WI38 (cell line): ENCODE measurements around the gene PARP1.

ENCODE experiments used
- H3K4me3 ChIP-seq: 2 replicates; pipeline ENCODE4 v1.5.1; 2011; ENCODE audit warnings: low read depth, mild to moderate bottlenecking, control low read depth, low read length
- CTCF ChIP-seq: IDR thresholded peaks from 2 replicates; pipeline ENCODE4 v1.5.1; 2012; ENCODE audit warnings: low read depth, mild to moderate bottlenecking, control low read depth, low read length

PARP1 gene

GRCh38 chr1:226407497-226408284 is at the start of gene PARP1:
TSS of gene PARP1 (minus strand) at chr1:226408093. CDS start at chr1:226407929, 164 bp downstream.
- H3K4me3 ChIP-seq, result peak within 1 kb of the TSS; percentile 80
- TF ChIP-seq CTCF, result peak; percentile 34

GRCh38 chr1:226457307-226457712 is 49.4 kb upstream of the PARP1 start:
- H3K4me3 ChIP-seq, result no peak overlapping the region
- TF ChIP-seq CTCF, result no peak

GRCh38 chr1:226455843-226456242 is 48.0 kb upstream of the PARP1 start:
- TF ChIP-seq CTCF, result no peak
- H3K4me3 ChIP-seq, result no peak overlapping the region

GRCh38 chr1:226454349-226454748 is 46.5 kb upstream of the PARP1 start:
- no peak for TF ChIP-seq CTCF
- H3K4me3 ChIP-seq, result no peak overlapping the region

GRCh38 chr1:226453015-226453704 is 45.3 kb upstream of the PARP1 start:
- H3K4me3 ChIP-seq, result no peak overlapping the region

GRCh38 chr1:226450688-226451087 is 42.8 kb upstream of the PARP1 start:
- H3K4me3 ChIP-seq, result no peak overlapping the region
- TF ChIP-seq CTCF, result no peak

More at GRCh38 chr1:226453015-226453704, 45.3 kb upstream of the PARP1 start:
- TF ChIP-seq CTCF, result no peak

- no peak overlapping the region for H3K4me3 ChIP-seq
- no peak for TF ChIP-seq CTCF
Observed at GRCh38 chr1:226449823-226450222, 41.9 kb upstream of the PARP1 start.
